IMR-90 (cell line): ENCODE data around the gene CLCA1. TPM values are rescaled to one million over a fixed set of nuclear protein-coding genes. Genes with fewer than 3 reads are reported as not detected.

Source experiments
- ATAC-seq: fragments of 200-7000 bp; cut with Tn5 transposase; 2 replicates; pipeline ENCODE4 v1.9.1; 2020; ENCODE audit warnings: low read depth, mild to moderate bottlenecking, moderate library complexity
- BruUV-seq: library from RNA; stranded (reverse); fragments of 400-500 nt; replicated peaks from 2 replicates; lab custom pipeline; 2021; lab: Mats Ljungman, UMichigan
- CTCF ChIA-PET: fragments of 300-600 bp; formaldehyde crosslinking; extraction: SDS; loops from one replicate; lab custom pipeline; 2021; ENCODE audit warnings: antibody characterized with exemption; lab: Yijun Ruan, JAX
- POLR2A ChIA-PET: fragments of 300-600 bp; sonication (Branson Sonifier 250); formaldehyde crosslinking; loops from one replicate; lab custom pipeline; 2022; ENCODE audit warnings: antibody characterized with exemption; ENCODE audit not compliant: unreplicated experiment; lab: Charles Lee
- DNase-seq: peaks from one replicate; pipeline ENCODE4 v3.0.0; 2013
- H2AFZ ChIP-seq: replicated peaks from 2 replicates; pipeline ENCODE3; 2013; ENCODE audit warnings: low read length, mild to moderate bottlenecking; ENCODE audit not compliant: poor library complexity
- H2AK5ac ChIP-seq: 2 replicates; pipeline ENCODE4 v1.6.1; 2013; ENCODE audit warnings: low read depth, low read length, inconsistent platforms
- H2AK9ac ChIP-seq: replicated peaks from 2 replicates; pipeline ENCODE3; 2013; ENCODE audit warnings: mild to moderate bottlenecking, low read depth, low read length, moderate library complexity; ENCODE audit not compliant: poor library complexity
- H2BK120ac ChIP-seq: 2 replicates; pipeline ENCODE4 v1.6.1; 2013; ENCODE audit warnings: low read depth, low read length, inconsistent platforms
- H2BK15ac ChIP-seq: 3 replicates; pipeline ENCODE4 v1.6.1; 2013; ENCODE audit warnings: low read depth, low read length, inconsistent platforms
- H2BK20ac ChIP-seq: 2 replicates; pipeline ENCODE4 v1.6.1; 2013; ENCODE audit warnings: low read depth, mild to moderate bottlenecking, inconsistent platforms, low read length, moderate library complexity
- H2BK5ac ChIP-seq: 2 replicates; pipeline ENCODE4 v1.6.1; 2013; ENCODE audit warnings: mild to moderate bottlenecking, low read depth, low read length, inconsistent platforms; ENCODE audit not compliant: poor library complexity, severe bottlenecking
- H3K14ac ChIP-seq: replicated peaks from 2 replicates; pipeline ENCODE4 v1.6.1; 2013; ENCODE audit warnings: low read depth, low read length, inconsistent platforms
- H3K18ac ChIP-seq: 2 replicates; pipeline ENCODE4 v1.6.1; 2013; ENCODE audit warnings: low read depth, low read length, control low read depth
- H3K23ac ChIP-seq: 2 replicates; pipeline ENCODE4 v1.6.1; 2013; ENCODE audit warnings: low read depth, low read length, inconsistent platforms
- H3K27ac ChIP-seq: 2 replicates; pipeline ENCODE4 v1.5.1; 2013; ENCODE audit warnings: mild to moderate bottlenecking, control low read depth, low read length; ENCODE audit not compliant: insufficient read depth
- H3K27me3 ChIP-seq: 2 replicates; pipeline ENCODE4 v1.6.1; 2013; ENCODE audit warnings: low read length; ENCODE audit not compliant: control insufficient read depth, insufficient read depth
- H3K36me3 ChIP-seq: 2 replicates; pipeline ENCODE4 v1.6.1; 2013; ENCODE audit warnings: low read length, mixed read lengths; ENCODE audit not compliant: control insufficient read depth, insufficient read depth
- H3K4ac ChIP-seq: 2 replicates; pipeline ENCODE4 v1.6.1; 2013; ENCODE audit warnings: low read depth, low read length, inconsistent platforms
- H3K4me1 ChIP-seq: 2 replicates; pipeline ENCODE4 v1.6.1; 2013; ENCODE audit warnings: low read length, mixed read lengths; ENCODE audit not compliant: control insufficient read depth, insufficient read depth
- H3K4me2 ChIP-seq: 2 replicates; pipeline ENCODE4 v1.6.1; 2013; ENCODE audit warnings: low read depth, mild to moderate bottlenecking, control low read depth, low read length, moderate library complexity
- H3K4me3 ChIP-seq: 2 replicates; pipeline ENCODE4 v1.5.1; 2013; ENCODE audit warnings: low read depth, mild to moderate bottlenecking, control low read depth, low read length, moderate library complexity; ENCODE audit not compliant: insufficient read depth
- H3K56ac ChIP-seq: 2 replicates; pipeline ENCODE4 v1.6.1; 2013; ENCODE audit warnings: low read length, inconsistent platforms; ENCODE audit not compliant: insufficient read depth; ENCODE audit errors: extremely low read depth
- H3K79me1 ChIP-seq, 2 experiments: 2 replicates each; pipeline ENCODE4 v1.6.1; 2013; ENCODE audit warnings: low read length in 2 of 2, inconsistent platforms in 1 of 2, low read depth in 1 of 2
- H3K9ac ChIP-seq: 2 replicates; pipeline ENCODE4 v1.6.1; 2013; ENCODE audit warnings: low read depth, low read length, control low read depth
- H3K9me1 ChIP-seq: 2 replicates; pipeline ENCODE4 v1.6.1; 2013; ENCODE audit warnings: low read length, inconsistent platforms; ENCODE audit not compliant: insufficient read depth
- H3K9me3 ChIP-seq: 2 replicates; pipeline ENCODE4 v1.6.1; 2013; ENCODE audit warnings: low read length; ENCODE audit not compliant: control insufficient read depth, insufficient read depth
- H4K20me1 ChIP-seq: 2 replicates; pipeline ENCODE4 v1.6.1; 2013; ENCODE audit warnings: low read length, inconsistent platforms; ENCODE audit not compliant: insufficient read depth
- H4K5ac ChIP-seq: 2 replicates; pipeline ENCODE4 v1.6.1; 2013; ENCODE audit warnings: mild to moderate bottlenecking, low read depth, low read length, control low read depth
- H4K8ac ChIP-seq, 2 experiments: 2 replicates each; pipeline ENCODE4 v1.6.1; 2013; ENCODE audit warnings: low read depth in 2 of 2, low read length in 2 of 2, control low read depth in 1 of 2, inconsistent platforms in 1 of 2
- H4K91ac ChIP-seq: 2 replicates; pipeline ENCODE4 v1.6.1; 2013; ENCODE audit warnings: low read depth, low read length, inconsistent platforms; ENCODE audit not compliant: insufficient read depth
- BHLHE40 ChIP-seq: fragments of 150-350 bp; IDR thresholded peaks from 2 replicates; pipeline ENCODE4 v1.6.1; 2016; ENCODE audit warnings: mild to moderate bottlenecking, low read depth, low read length
- CEBPB ChIP-seq: IDR thresholded peaks from 2 replicates; pipeline ENCODE4 v1.6.1; 2012; ENCODE audit warnings: low read depth, low read length, improper control_type of control experiment
- CHD1 ChIP-seq: IDR thresholded peaks from 2 replicates; pipeline ENCODE4 v1.6.1; 2012; ENCODE audit warnings: low read depth, low read length, improper control_type of control experiment
- CTCF ChIP-seq: conservative IDR thresholded peaks from 2 replicates; pipeline ENCODE4 v1.5.1; 2012; ENCODE audit warnings: mild to moderate bottlenecking, low read depth, low read length, improper control_type of control experiment
- ELK1 ChIP-seq: fragments of 150-350 bp; IDR thresholded peaks from 2 replicates; pipeline ENCODE4 v1.6.1; 2016; ENCODE audit warnings: low read depth, mild to moderate bottlenecking, low read length, moderate library complexity, borderline replicate concordance
- FOS ChIP-seq: fragments of 150-350 bp; IDR thresholded peaks from 2 replicates; pipeline ENCODE4 v1.6.1; 2016; ENCODE audit warnings: low read depth, low read length
- MAFK ChIP-seq: IDR thresholded peaks from 2 replicates; pipeline ENCODE4 v1.6.1; 2012; ENCODE audit warnings: low read depth, low read length, improper control_type of control experiment
- MAZ ChIP-seq: IDR thresholded peaks from 2 replicates; pipeline ENCODE4 v1.6.1; 2012; ENCODE audit warnings: low read depth, mild to moderate bottlenecking, low read length, improper control_type of control experiment, moderate library complexity, borderline replicate concordance
- MXI1 ChIP-seq: IDR thresholded peaks from 2 replicates; pipeline ENCODE4 v1.6.1; 2012; ENCODE audit warnings: low read depth, mild to moderate bottlenecking, low read length, moderate library complexity, borderline replicate concordance
- NFE2L2 ChIP-seq: fragments of 150-350 bp; IDR thresholded peaks from 2 replicates; pipeline ENCODE4 v1.6.1; 2016; ENCODE audit warnings: low read depth, mild to moderate bottlenecking, low read length
- POLR2A ChIP-seq: IDR thresholded peaks from 2 replicates; pipeline ENCODE4 v1.6.1; 2012; ENCODE audit warnings: mild to moderate bottlenecking, low read depth, low read length
- RAD21 ChIP-seq: IDR thresholded peaks from 2 replicates; pipeline ENCODE4 v1.6.1; 2012; ENCODE audit warnings: low read length, improper control_type of control experiment
- RCOR1 ChIP-seq: IDR thresholded peaks from 2 replicates; pipeline ENCODE4 v1.6.1; 2012; ENCODE audit warnings: mild to moderate bottlenecking, low read length, improper control_type of control experiment; ENCODE audit not compliant: insufficient replicate concordance
- WGBS, 2 experiments: methylation state at CpG; one replicate each; pipeline versions ENCODE4 v1.1.5 to v1.1.7; 2013; ENCODE audit warnings: missing lambda C conversion rate in 2 of 2; ENCODE audit not compliant: insufficient read length in 1 of 2; ENCODE audit errors: extremely low coverage in 2 of 2; 5-methylcytosine and 5-hydroxymethylcytosine counted together
- dilution Hi-C: fragments of 300-500 bp; cut with HindIII; formaldehyde crosslinking; loops from one replicate; pipeline ENCODE4 v1.14.3; 2018; ENCODE audit warnings: low sequenced_read_pairs; ENCODE audit not compliant: unreplicated experiment
- in situ Hi-C: fragments of 300-500 bp; cut with MboI; formaldehyde crosslinking; loops from 3 replicates; pipeline ENCODE4 v1.14.3; 2019; ENCODE audit warnings: low sequenced_read_pairs, inconsistent platforms, mixed read lengths
- intact Hi-C: fragments of 100-400 bp; cut with micrococcal nuclease; formaldehyde crosslinking; loops from 2 replicates; pipeline ENCODE4 v1.10.0; 2022
- polyA plus RNA-seq, 3 experiments: library from polyadenylated mRNA; depleted of rRNA; stranded (reverse); fragments of >200 nt; gene quantifications; 2 replicates each; pipeline ENCODE4 v1.2.3, GENCODE V29; 2012; ENCODE audit warnings: low replicate concordance in 1 of 3
- total RNA-seq: library from RNA; depleted of rRNA; stranded (reverse); fragments of >200 nt; gene quantifications from 2 replicates; pipeline ENCODE4 v1.2.3, GENCODE V29; 2012

CLCA1 gene
- total and polyA plus RNA-seq, 2 of the 4 experiments (the other 2 are of a cell fraction) = not detected

DNA sequence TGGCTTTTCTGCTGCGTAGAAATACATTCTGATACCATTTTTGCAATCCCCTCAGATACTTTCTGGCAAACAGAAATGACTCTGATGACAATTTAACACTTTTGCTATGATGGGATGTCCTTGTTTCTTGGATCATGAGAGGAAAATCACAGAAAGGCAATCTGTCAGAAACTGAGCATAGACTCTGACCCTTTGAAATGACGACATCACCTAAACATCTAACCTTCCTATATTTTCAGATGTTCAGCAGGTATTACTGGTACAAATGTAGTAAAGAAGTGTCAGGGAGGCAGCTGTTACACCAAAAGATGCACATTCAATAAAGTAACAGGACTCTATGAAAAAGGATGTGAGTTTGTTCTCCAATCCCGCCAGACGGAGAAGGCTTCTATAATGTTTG is 13.2 kb downstream of the CLCA1 start (continued):
- TF ChIP-seq CEBPB (no peak), NFE2L2 (no peak), BHLHE40 (no peak)

DNA sequence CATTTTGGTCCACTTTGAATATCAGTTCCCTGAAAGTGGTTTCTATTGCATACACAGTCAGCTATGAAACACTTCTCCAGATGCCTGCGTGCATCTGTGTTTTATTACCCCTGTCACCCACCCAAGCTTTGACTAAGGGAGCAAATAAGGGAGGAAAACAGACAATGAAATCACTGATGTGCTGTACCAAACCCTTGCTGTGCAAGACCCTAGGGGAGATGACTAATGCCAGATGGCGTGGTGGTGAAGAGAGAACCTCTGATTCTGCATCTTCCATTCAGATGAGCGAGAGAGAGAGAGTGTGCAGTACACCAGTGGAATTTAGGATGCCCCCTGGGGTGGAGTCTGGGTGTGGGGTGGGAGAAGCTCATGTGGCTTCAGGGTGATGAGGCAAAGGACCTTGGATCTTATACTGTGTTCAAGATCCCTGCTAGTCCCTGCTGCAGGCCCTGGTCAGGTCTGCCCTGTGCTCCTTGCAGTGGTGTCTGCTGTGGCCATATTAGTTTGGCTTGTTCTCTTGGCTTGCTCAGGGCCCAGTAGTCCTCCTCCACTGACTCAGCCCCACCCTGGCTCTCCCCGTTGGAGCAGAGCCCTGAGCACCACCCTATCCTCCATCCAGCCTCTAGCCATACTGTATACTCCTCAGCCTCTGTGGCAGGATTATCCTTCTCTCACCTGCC is 18.5 kb downstream of the CLCA1 start:
- Histone ChIP-seq H3K18ac (no peak overlapping the region), H2AK5ac (no peak overlapping the region), H3K9me1 (no peaks in the 10 kb centered on the region), H3K4me2 (no peak overlapping the region), H2BK20ac (no peak overlapping the region), H2AK9ac (no peak overlapping the region), H2AFZ (no peak overlapping the region), H3K4me1 (no peaks in the 10 kb centered on the region), H2BK120ac (no peak overlapping the region), H4K8ac (no peak overlapping the region), H2BK5ac (no peak overlapping the region), H3K9ac (no peak overlapping the region), H4K91ac (no peak overlapping the region), H3K79me1 (no peaks in the 10 kb centered on the region), H3K14ac (no peak overlapping the region), H3K23ac (no peak overlapping the region), H3K36me3 (no peaks in the 10 kb centered on the region), H3K4ac (no peak overlapping the region), H3K27ac (no peak overlapping the region), H4K20me1 (no peaks in the 10 kb centered on the region), H3K9me3 (no peaks in the 10 kb centered on the region), H2BK15ac (no peak overlapping the region), H3K4me3 (no peak overlapping the region), H4K5ac (no peak overlapping the region), H3K56ac (no peak overlapping the region), H3K27me3 (peaks cover 5% of the 10 kb centered on the region)
- BruUV-seq = no TSS peak
- POLR2A ChIA-PET = no interaction called here
- DNase-seq = peak; percentile 47
- no peak for ATAC-seq
- CTCF ChIA-PET = interaction anchor here (0.9 kb wide), 1 partner anchor 13 kb away, joined by 3 read pairs; no protein-coding TSS in a partner anchor
- dilution Hi-C loops (no loop called here), intact Hi-C loops (no loop called here), in situ Hi-C loops (loop anchor here (25.0 kb wide), 1 partner anchor 600 kb away; no protein-coding TSS in a partner anchor)
- no CpG with 5 or more reads among the region's 4 CpGs for WGBS, 2 experiments
- TF ChIP-seq RAD21 (no peak), CTCF (no peak), RCOR1 (no peak), MAZ (no peak), FOS (no peak), NFE2L2 (no peak), MXI1 (no peak), MAFK (no peak), ELK1 (no peak), BHLHE40 (no peak), CHD1 (no peak), CEBPB (no peak), POLR2A (no peak)
